GM04503 (cell line): ENCODE measurements around the gene FLII.
"Not testable (repeated sequence)": the region's sequence is repeated elsewhere in the genome, so short reads cannot be mapped to it uniquely, and the experiment has no call there.

Experiments
- DNase-seq: peaks from one replicate; pipeline ENCODE4 v3.0.0-alpha.2; 2012; ENCODE audit warnings: low read depth

FLII gene

DNA sequence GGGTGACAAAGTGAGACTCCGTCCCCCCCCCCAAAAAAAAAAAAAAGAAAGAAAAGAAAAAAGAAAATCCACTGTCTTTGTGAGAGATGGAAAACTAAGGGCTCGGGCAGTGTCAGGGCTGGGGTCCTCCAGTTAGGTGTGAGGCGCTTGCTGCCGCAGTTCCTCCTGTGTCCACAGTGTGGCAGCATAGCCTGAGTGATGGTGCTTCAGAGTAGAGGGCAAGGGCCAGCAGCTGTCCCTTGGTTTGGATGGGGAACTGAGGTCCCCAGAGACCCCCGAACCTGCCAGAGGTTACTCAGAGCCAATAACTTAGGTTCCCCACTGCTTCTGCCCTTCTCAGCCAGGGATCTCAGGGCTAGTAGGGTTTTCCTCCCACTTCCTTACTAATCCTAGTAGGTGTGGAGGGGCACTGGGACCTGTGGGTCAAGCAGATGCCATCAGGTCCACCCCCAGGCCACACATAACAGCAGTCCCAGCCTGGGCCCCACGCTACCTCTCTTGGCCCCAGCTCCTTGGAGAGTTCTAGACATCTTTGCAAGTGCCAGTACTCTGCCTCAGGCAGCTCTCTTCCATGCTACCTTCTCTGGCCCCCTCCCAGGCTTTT lies 41.0 kb downstream of the FLII start:
- no peak for DNase-seq

DNA sequence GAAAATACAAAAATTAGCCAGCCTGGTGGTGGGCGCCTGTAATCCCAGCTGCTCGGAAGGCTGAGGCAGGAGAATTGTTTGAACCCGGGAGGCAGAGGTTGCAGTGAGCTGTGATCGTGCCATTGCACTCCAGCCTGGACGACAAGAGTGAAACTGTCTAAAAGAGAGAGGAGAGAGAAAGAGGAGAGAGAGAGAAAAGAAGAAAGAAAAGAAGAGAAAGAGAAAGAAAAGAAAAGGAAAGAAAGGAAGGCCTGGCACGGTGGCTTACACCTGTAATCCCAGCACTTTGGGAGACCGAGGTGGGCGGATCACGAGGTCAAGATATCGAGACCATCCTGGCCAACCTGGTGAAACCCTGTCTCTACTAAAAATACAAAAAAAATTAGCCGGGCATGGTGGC lies 41.6 kb downstream of the FLII start:
- not testable (repeated sequence) for DNase-seq

DNA sequence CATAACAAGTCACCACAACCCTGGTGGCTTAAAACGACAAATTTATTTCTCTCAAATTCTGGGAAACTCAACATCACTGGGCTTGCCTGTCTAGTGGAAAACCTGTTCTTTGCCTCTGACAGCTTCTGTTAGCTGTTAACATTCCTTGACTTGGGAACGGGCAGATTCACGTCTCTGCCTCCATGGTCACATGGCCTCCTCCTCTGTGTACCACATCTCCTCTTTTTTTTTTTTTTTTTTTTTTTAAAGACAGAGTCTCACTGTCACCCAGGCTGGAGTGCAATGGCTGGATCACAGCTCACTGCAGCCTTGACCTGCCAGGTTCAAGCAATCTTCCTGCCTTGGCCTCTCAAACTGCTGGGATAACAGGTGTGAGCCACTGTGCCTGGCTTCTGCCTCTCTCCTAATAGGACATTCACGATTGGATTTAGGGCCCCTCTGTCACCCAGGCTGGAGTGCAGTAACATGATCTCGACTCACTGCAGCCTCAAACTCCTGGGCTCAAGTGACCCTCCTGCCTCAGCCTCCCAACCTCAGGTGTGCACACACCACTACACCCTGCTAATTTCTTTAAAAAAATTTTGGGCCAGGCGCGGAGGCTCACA lies 44.8 kb downstream of the FLII start:
- DNase-seq: no peak

DNA sequence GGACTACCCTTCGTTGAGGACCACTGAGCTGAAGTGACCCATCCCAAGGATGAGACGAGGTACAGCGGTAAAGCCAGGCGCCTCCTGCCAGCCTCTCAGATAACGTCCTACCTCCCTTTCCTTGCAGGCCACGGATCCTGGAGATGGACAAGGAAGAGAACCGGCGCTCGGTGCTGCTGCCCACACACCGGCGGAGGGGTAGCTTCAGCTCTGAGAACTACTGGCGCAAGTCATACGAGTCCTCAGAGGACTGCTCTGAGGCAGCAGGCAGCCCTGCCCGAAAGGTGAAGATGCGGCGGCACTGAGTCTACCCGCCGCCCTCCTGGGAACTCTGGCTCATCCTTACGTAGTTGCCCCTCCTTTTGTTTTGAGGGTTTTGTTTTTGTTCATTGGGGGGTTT lies 50.4 kb downstream of the FLII start:
- DNase-seq: no peak

DNA sequence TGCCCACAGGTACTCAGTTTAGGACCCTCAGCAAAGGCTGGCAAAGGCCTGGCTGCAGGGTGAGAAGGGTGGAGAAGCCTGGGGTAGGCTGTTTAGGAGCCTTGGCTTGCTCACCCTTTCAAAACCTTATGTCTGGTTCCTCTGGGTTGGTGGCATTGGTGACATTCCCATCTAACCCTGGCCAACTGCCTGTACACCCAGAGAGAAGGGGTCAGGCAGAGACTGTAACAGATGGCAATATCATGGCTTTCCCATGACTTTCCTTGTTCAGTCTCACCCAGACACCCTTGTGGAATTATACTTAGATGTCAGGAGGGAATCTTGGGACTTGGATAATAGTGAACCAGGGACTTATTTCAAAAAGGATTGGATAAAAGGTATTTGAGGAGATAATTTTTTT lies 51.6 kb downstream of the FLII start:
- no peak for DNase-seq

DNA sequence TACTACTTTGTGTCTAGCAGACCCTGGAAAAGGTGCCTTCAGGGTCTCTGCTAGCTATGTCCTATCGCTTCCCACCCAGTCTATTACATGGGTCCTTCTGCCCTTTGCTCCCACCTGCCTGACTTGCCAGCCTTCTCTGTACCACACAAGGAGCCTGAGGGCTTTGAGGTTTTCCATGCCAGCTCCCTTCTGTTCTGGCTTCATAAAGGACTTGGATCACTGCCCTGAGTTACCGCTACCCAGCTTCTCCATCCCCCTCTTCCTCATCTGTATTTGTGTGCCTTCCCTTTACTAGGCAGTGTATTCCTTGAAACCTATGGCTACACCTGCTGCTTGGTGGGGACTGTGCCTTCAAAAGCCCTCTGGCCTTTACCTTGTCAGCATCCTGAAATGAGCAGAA lies 52.7 kb downstream of the FLII start:
- no peak for DNase-seq

DNA sequence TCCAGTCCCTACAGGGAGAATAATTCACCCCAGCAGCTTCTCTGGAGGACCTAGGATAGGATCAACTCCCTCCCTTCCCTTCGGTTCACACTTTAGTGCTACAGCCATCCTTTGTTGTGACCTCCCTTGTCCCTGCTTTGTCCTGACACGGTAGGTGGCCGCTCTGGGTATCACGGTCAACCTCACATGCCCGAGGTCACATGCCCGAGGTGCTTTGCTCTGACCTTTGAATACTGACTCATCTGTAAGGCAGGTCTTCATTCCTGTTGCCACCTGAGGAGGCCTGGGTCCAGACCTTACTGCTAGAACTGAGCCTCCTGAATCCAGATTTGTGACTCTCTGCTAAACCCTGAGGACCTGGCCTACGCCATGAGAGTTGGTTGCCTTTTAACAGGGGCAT lies 55.2 kb downstream of the FLII start:
- DNase-seq: no peak

DNA sequence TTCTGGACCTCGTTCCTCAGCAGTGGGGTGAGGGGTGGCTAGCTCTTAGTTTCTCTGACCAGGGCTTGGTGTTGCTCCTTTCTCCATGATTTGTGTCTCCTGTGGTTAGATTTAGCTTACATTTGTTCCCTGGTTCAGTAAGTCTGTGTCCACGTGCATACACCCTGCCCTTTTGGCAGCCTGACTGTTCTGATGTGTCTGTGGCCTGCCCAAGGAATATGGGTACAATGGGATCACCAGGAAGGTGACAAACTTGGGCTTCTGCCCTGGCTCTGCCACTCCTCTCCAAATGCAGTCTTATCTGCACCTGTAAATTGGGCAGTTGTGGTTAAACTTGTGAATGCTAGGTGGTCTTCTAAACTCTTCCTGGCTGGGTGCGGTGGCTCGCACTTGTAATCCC lies 57.4 kb downstream of the FLII start:
- no peak for DNase-seq

DNA sequence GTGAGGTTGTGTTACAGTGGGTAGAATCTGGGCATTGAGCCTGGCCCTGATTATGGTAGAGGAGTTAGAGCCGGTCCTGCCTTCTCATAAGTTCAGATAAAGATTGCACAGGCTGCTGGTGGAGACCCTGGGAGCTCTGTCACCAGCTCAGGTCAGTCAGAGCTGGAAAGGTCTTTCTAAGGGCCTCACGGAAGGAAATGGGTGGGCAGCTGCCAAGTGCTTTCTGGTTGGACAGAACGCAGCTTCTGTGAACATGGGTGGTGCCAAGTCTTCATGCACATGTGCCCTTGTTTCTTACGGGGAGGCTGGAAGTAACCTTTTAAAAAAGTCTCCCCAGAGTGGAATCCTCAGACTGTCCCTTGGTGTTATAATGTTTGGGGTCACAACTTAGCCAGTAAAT lies 60.0 kb downstream of the FLII start:
- no peak for DNase-seq

DNA sequence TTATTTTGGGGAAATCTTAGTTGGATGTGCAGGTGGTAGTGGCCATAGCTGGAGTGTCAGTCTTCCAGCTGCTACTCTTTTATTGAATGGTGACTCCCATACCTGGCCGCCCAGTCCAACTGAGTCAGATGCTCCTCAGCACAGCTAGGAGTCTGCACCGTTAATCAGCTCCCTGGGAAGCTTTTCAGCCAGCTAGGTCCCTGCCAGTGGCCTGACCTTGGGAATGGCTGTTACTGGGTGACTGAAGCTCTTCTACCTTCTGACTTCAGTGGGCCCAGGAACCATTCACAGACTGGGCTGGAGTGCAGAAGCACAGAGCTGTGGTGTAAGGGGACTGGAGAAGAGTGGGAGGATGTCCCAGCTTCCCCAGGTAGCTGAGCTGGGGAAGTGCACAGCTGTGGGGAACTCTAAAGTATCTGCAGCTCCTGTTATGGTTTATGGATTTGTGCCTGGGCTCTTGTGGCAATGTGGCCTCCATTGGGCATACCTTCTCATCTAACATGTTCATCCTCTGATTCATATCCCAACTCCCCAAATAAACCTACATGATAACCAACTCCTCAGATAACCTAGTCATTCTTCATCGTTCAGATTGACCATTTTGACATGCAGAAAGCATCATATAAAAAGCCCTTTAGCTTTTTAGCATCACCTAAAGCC lies 60.9 kb downstream of the FLII start:
- DNase-seq: no peak

DNA sequence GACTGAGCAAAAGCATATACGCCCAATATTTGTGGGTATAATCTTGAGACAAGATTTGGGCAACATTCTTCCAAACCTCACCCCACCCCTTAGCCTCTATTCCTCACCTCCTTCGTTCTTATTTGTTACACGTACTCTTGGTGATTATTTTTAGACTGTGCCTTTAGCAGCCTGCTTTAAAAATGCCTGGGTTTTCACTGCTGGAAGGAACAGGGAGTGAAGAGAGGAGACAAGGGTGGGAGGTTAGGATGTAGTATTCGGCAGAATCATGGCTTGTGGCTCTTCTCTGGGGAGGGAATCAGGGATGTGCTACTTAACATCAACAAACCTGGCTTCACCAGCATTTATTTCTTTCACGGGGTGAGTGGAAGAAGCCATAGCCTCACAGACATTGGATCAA lies 63.3 kb downstream of the FLII start:
- no peak for DNase-seq
